ENCODE data around the gene BAZ2B. TPM values are rescaled to one million over a fixed set of nuclear protein-coding genes. Genes with fewer than 3 reads are reported as not detected.

The BAZ2B gene
- total and polyA plus RNA-seq, 2 of the 13 experiments (the other 11 are each of a cell fraction or from before 2014, with no cell fraction given): 14.0 to 15.1 TPM

- H3K36me3 ChIP-seq (replicated peaks in 1 of 2; ENCODE audit: control insufficient read depth in 1 of 2, insufficient read depth in 2 of 2, low read length in 2 of 2): peaks cover 0 to 7% of the 10 kb centered on the region in 2 experiments; a peak in 2 of 5 replicates
- H3K9ac ChIP-seq (ENCODE audit: insufficient read depth, low read depth, low read length): no peak overlapping the region
- H3K4me3 ChIP-seq (replicated peaks in 1 of 3; ENCODE audit: insufficient read depth in 1 of 3, low read depth in 2 of 3, low read length in 3 of 3): no peak overlapping the region
- FAIRE-seq (no peak), DNase-seq (ENCODE audit: low spot score) (no peak), ATAC-seq (no peak)
- intact Hi-C loops (cut with micrococcal nuclease; ENCODE audit: unreplicated experiment) (no loop called here), in situ Hi-C loops (cut with HindIII; ENCODE audit: extremely low pct_ligation_motif_present, low pct_unique_long_range_greater_than_20kb) (no loop called here)
- H2AFZ ChIP-seq (ENCODE audit: low read length): no peak overlapping the region
- H3K79me2 ChIP-seq (ENCODE audit: insufficient read depth, low read length): no peaks in the 10 kb centered on the region
- H3K27ac ChIP-seq (ENCODE audit: extremely low read length, insufficient read depth, low read length): no peak overlapping the region
- CTCF ChIA-PET (ENCODE audit: low intra/inter-chr PET ratio, low total read pairs): no interaction called here
- TF ChIP-seq FOSL1 (CRISPR knock-in tag; IDR thresholded peaks at IDR 0.05; ENCODE audit: borderline replicate concordance) (no peak), HBP1 (CRISPR knock-in tag; IDR thresholded peaks at IDR 0.05; ENCODE audit: low read depth) (no peak), BHLHE40 (IDR thresholded peaks at IDR 0.05; ENCODE audit: low read length) (no peak), ATF5 (CRISPR knock-in tag; IDR thresholded peaks at IDR 0.05; ENCODE audit: low read depth) (no peak), ZNF12 (CRISPR knock-in tag; IDR thresholded peaks at IDR 0.05) (no peak), BCL3 (CRISPR knock-in tag; IDR thresholded peaks at IDR 0.05) (no peak), HMGXB3 (CRISPR knock-in tag; IDR thresholded peaks at IDR 0.05; ENCODE audit: borderline replicate concordance) (no peak), ZNF784 (CRISPR knock-in tag; IDR thresholded peaks at IDR 0.05; ENCODE audit: borderline replicate concordance) (no peak)
- no TSS peak for BruUV-seq (replicated peaks)
- no peaks in the 10 kb centered on the region for H4K20me1 ChIP-seq (ENCODE audit: insufficient read depth, low read length)
- POLR2A ChIA-PET: no interaction called here
- WGBS (ENCODE audit: low lambda C conversion rate): 96% methylated on average over 3 of the region's 3 CpGs
- no peaks in the 10 kb centered on the region for H3K4me1 ChIP-seq (ENCODE audit: insufficient read depth, low read length)
- H3K9me3 ChIP-seq (ENCODE audit: low read length): no peaks in the 10 kb centered on the region
- H3K27me3 ChIP-seq (ENCODE audit: control insufficient read depth in 1 of 2, insufficient read depth in 2 of 2, low read length in 2 of 2): no peaks in the 10 kb centered on the region
- no peak overlapping the region for H3K4me2 ChIP-seq (ENCODE audit: low read depth, low read length)
These were observed 178.1 kb downstream of the BAZ2B start for GRCh38 chr2:159438284-159438683.
